GM19324 (cell line): ENCODE results near the gene FITM1.

Experiments
- ATAC-seq: cut with Tn5 transposase; IDR thresholded peaks from one replicate; pipeline ENCODE4 v1.9.1; 2021; ENCODE audit warnings: mild to moderate bottlenecking, moderate library complexity; ENCODE audit not compliant: unreplicated experiment, low FRiP score

The FITM1 gene

DNA sequence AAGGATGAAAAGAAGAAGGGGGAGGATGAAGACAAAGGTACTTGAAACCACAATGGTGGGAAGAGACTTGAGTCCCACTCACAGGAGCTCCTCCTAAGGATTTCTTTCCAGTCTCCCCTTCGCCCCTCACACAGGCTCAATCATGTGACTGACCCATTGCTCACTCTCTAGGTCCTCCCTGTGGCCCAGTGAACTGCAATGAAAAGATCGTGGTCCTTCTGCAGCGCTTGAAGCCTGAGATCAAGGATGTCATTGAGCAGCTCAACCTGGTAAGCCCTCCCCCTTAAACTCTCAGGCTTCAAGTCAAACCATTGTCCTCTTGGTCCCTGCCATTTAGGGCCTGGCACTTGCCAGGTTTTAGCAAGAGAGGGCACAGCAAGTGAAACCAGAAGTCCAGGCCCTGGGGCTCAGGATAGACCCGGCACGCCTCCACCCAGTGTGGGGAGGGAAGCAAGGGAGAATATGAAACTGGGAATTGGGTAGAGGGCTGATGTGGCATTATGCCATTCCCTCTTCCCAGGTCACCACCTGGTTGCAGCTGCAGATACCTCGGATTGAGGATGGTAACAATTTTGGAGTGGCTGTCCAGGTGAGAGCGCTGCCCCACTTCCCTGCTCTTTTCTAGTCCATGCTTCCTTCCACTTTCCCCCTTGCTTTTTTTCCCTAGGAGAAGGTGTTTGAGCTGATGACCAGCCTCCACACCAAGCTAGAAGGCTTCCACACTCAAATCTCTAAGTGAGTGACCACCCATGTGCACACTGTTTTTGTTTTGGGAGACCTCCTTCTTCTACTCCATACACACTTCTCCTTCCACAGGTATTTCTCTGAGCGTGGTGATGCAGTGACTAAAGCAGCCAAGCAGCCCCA lies 7.3 kb downstream of the FITM1 start:
- no peak for ATAC-seq

DNA sequence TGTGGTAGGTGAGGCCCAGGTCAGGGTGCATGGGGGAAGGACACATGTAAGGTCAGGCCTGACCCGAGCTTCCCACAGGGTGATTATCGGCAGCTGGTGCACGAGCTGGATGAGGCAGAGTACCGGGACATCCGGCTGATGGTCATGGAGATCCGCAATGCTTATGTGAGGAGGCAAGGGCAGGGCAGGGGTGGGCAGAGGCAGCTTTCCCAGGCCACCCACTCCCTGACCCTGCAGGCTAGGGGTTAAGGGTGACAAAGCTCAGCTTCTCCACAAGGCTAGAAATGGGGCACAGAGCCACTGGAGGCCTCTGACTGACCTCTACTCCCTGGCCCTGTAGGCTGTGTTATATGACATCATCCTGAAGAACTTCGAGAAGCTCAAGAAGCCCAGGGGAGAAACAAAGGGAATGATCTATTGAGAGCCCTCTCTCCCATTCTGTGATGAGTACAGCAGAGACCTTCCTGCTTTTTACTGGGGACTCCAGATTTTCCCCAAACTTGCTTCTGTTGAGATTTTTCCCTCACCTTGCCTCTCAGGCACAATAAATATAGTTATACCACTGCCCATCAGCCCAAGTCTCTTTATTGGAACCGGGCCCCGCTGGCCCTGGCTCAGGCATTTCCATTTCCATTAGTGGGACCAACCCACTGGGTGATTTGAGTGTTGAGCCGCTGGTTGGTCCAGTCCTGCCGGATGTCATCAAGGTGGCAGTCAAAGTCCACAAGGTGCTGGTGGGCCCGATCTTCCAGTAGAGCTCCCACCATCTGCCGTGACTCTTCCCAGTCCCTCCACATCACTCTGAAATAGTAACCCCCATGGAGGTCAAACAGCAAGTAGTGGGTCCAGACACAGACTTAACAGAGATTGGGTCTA lies 8.2 kb downstream of the FITM1 start:
- no peak for ATAC-seq

DNA sequence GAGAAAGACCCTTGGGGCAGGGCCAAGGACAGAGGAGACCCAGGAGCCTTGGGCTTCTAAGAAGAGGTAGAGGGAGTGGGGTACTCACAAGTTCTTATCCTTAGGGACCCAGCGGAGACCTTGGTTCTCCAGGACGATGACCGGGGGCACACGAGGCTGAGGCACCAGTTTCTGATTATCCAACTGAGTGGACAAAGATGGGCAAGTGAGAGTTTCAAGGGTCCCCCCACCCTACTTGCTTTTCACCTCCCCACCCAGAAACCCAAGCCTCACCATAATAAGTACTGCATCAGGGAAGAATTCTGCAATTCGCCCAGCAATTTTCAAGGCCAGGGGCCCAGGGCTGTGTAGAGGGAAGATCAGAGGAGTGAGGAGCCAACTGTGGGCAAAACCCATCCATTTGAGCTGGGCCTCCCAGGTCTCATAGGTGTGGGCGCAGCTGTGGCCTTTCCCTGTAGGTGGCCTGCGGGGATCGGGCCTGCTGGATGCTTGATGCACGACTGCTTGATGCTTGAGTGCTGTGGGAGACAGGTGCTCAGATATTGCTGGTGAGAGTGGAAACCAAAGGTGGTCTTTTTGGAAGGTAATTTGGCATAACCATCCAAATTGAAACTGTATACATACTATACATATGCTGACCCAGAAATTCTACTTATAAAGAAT lies 8.9 kb downstream of the FITM1 start:
- no peak for ATAC-seq

DNA sequence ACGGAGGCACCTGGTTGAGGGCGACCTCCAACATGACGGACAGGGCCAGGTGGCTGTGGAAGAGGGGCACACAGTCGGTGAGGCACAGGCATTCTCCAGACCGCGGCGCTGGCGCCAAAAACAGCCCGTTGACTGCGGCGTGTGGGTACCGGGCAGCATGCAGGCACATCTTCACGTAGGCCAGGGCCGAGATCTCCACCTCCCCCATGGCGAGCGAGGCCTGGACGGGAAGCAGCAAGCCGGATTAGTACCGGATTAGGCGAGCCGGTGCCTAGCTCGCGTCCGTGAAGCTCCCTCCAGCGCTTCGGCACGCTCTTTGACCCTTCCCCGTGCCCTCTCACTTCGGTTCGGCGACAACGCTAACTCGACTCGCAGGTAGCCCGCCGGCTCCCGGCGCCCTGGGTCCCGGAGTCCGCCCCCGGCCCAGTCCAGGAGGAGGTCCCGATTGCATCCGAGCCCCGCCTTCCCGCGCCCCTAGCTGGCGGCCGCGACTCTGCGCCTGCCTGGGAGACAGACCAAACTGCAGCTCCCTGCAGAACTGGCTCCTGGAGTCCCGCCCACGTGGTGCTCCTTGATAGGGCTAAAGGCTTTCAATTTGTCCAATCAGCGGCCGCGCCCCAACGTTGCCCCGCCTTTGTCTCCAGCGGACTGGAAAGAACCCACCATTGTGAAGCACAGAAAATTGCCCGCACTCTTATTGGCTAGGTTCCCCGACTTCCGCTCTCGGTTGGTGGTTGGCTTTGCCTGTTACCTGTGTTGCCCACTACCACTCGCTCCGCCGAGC lies 10.8 kb downstream of the FITM1 start, which contains the start of gene EMC9:
Gene EMC9, minus strand, starts transcription at position 495 of the 784 bp plus-strand sequence. Its CDS starts 287 bp downstream, at position 208.
- peak; percentile 89 for ATAC-seq

DNA sequence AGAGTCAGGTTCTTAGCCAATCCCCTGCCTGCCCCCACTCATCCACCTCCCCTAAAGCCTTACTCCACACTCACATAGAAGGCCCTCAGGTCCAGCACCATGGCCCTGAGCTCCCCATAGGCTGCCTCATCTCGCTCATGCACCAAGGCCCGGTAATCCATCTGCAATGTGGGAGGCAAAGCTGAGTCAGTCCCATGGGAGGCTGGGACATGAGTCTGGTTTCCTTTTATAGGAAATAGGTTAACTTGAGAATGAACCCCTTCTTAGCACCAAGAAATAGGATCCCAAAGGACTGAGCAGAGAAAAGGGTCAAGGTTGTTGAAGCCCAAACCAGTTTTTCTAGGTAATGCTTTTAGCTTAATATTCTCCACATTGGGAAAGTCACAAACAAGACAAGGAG lies 13.1 kb downstream of the FITM1 start:
- no peak for ATAC-seq

DNA sequence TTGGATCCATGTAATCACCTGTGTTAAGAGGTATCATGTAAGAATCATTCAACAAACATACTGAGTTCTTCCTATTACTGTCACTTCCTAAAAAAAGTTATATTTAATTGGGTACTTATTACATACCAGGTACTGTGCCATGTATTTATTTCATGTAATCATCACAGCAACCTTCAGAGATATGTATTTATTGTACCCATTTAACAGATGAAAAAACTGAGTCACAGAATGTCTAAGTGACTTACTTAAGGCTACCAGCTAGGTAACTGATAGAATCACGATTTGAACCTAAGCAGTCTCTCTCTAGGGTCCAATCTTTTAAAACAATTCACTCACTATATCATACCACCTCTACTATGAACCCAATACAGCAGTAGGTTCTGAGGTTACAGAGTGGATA lies 14.0 kb downstream of the FITM1 start:
- ATAC-seq: no peak

DNA sequence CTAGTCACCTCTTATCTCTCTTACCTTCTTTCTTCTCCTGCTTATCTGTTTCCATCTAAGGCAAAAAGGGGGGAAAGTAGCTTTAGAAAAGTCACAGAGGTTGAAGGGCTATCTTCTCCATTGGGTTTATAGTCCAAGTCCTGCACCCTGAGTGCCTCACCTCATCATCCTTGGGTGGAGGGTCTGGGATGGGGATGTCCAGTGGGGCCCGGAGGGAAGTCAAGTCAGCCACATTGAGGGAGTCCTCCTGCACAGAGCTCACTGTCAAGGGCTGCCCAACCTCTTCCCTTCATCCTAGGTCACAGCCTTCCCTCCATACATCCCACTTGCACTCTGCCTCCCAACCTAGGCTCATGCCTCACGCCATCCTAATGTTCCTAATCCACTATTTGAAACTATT lies 14.8 kb downstream of the FITM1 start:
- ATAC-seq: no peak

DNA sequence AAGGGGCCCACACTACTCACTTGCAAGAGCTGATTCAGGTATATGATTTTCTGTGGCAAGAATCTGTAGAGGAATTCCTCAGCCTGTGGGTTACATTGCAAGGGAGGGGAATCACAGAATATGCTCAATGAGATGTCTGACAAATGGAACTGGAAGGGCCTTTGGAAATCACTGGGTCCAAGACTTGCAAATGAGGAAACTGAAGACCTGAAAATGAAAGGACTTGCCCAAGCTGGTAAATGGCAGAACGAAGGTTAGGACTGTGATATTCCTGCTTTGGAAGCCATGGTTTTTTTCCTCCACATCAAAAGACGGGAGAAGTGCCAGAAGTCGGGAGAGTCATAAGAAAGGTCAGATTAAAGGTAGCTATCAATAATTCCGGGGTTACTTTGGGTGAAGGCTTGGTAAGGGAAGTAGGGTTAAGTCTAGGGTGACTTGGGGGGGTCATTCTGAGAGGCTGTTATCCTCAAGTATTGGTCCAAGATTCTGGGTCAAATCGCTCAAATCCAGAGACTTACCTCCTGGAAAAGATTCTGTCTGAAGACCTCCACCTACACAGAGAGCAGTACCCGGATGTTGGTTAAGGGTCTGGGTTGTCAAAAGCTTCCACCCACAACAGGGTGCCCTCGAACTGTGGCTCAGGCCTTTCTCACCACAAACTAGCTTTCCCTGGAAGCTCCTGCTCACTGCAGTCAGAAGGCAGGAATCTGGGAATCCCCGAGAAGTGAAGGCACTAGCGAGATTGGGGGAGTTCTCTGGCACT lies 15.4 kb downstream of the FITM1 start:
- no peak for ATAC-seq

DNA sequence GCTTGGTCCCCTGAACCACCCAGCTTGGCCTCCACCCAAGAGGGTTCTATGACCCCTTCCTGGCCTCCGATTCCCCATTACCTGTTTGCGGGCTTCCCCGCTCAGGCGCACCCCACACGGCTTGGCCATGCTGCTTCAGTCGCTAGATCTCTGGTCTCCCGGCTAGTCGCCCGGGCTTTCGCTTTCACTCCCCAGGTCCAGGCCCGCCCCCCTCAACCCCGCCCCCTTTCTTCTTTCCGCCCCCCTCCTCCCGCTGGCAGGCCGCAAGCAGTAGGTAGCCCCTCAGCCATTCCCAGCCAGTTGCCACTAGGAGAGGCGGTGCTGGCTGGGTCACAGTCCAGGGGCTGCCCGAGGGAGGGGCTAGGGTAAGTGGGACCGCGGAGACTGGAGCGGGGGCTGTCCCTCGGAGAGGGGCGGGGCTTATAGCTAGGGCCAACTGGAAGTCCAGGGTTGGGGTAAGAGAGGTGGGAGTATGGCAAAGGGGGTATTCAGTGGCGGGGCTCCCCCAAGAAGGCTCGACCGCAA lies 16.1 kb downstream of the FITM1 start, which contains the start of gene PSME2:
Gene PSME2, minus strand, starts transcription at position 158 of the 525 bp plus-strand sequence. Its CDS starts 29 bp downstream, at position 129.
- peak; percentile 71 for ATAC-seq

DNA sequence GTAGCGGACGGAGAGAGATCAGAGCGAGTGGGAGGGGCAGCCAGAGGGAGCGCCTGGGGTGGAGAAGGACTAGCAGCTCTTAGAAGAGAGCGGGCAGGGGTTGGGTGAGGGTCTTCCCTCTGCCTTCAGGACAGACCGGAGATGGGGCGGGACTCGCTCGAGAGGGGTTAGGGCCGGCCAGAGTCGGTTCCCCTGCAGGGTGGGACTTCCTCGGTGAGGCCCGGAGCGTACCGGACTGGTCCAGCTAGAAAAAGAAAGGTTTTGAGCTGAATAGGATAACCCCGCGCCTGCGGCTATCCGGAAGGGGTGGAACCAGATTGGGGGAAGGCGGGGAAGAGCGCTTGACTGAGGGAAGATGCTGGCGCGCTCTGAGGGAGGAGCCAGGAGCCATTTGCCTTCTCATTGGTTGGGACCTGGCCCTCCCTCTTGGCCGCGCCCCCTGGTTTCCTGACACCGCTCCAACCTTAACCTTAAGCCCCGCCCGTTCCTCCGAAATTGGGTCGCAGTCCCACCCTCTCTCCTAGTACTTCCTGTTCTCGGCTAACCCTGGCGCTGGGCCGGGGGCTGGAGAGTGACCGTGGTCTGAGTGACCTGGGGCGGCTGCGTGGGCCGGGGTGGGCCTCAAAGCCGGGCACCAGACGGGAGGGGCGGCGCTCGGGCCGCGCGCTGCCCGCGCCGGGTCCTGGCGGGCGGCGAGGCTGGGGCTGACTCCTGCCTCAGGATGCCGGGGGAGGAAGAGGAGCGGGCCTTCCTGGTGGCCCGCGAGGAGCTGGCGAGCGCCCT lies 16.7 kb downstream of the FITM1 start, which contains the start of gene RNF31:
Gene RNF31, plus strand, starts transcription at position 521 of the 783 bp plus-strand sequence. Its CDS starts 201 bp downstream, at position 722.
- peak; percentile 85 for ATAC-seq

DNA sequence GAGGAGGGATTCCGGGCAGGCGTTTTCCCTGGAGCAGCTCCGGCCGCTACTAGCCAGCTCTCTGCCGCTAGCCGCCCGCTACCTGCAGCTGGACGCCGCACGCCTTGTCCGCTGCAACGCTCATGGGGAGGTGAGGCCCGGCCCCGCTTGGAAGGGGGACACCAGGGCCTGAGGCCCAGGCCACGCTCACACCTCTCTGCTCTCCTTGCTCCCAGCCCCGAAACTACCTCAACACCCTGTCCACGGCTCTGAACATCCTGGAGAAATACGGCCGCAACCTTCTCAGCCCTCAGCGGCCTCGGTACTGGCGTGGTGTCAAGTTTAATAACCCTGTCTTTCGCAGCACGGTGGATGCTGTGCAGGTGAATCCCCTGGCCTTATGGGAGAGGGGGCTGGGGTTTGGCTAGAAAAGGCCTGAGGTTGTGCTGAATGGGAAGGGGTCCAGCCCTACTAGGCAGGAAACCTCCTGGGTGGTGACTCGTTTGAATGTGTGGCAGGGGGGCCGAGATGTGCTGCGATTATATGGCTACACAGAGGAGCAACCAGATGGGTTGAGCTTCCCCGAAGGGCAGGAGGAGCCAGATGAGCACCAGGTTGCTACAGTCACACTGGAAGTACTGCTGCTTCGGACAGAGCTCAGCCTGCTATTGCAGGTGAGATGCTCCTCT lies 17.4 kb downstream of the FITM1 start:
- peak; percentile 0 for ATAC-seq

DNA sequence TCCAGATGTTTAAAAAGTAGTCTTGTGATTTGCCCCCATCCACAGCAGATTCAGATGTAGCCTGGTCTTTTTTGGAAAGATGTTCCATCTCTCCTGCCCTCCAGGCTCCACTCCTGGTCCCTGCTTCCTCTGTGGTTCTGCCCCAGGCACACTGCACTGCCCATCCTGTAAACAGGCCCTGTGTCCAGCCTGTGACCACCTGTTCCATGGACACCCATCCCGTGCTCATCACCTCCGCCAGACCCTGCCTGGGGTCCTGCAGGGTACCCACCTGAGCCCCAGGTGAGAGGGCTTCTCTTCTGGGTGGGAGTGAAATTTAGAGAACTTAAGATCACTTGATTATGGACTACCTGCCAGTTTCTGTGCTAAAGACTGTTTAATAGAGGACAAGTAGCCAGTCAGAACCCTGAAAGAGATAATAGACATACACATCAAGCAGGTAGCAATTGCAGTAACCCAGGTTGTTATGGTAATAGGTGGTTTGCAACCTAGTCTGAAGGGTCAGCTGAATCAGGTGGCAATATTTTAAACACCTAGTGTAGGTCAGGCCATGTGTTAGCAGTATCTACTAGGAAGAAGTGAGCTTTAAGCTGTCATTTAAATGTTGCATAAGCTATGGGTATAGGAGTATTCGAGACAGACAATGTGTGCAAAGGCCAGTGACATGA lies 19.0 kb downstream of the FITM1 start:
- ATAC-seq: no peak

DNA sequence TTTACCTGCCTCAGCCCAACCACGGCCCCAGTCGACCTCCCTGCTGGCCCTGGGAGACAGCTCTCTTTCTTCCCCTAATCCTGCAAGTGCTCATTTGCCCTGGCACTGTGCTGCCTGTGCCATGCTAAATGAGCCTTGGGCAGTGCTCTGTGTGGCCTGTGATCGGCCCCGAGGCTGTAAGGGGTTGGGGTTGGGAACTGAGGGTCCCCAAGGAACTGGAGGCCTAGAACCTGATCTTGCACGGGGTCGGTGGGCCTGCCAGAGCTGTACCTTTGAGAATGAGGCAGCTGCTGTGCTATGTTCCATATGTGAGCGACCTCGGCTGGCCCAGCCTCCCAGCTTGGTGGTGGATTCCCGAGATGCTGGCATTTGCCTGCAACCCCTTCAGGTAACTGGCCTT lies 19.6 kb downstream of the FITM1 start:
- no peak for ATAC-seq

DNA sequence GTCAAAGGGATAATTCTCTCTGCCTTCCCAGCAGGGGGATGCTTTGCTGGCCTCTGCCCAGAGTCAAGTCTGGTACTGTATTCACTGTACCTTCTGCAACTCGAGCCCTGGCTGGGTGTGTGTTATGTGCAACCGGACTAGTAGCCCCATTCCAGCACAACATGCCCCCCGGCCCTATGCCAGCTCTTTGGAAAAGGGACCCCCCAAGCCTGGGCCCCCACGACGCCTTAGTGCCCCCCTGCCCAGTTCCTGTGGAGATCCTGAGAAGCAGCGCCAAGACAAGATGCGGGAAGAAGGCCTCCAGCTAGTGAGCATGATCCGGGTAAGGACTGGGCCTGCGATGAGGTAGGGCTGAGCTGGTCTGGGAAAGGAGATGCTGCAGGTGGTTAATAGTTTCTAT lies 20.1 kb downstream of the FITM1 start:
- no peak for ATAC-seq

DNA sequence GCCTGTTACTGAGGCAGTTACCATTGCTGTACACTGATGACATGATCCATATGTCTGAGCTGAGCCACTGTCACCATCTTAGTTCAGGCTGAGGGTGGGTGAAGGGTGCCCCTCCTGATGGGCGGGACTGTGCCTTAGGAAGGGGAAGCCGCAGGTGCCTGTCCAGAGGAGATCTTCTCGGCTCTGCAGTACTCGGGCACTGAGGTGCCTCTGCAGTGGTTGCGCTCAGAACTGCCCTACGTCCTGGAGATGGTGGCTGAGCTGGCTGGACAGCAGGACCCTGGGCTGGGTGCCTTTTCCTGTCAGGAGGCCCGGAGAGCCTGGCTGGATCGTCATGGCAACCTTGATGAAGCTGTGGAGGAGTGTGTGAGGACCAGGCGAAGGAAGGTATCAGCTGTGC lies 20.5 kb downstream of the FITM1 start:
- ATAC-seq: no peak

DNA sequence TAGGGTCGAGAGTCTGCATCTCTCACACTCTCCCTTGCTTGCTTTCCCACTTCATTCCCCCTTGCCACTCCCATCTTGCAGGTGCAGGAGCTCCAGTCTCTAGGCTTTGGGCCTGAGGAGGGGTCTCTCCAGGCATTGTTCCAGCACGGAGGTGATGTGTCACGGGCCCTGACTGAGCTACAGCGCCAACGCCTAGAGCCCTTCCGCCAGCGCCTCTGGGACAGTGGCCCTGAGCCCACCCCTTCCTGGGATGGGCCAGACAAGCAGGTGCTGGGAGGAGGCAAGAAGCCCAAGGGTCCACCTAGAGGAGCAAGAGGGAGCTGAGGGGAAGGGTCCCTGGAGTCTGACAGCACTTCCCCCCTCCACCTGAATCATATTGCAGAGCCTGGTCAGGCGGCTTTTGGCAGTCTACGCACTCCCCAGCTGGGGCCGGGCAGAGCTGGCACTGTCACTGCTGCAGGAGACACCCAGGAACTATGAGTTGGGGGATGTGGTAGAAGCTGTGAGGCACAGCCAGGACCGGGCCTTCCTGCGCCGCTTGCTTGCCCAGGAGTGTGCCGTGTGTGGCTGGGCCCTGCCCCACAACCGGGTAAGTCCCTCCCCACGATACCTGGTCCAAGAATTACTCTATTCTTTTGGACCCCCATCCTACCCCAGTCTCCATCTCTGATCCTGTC lies 21.1 kb downstream of the FITM1 start:
- no peak for ATAC-seq
